GM23338 (cell line): Measurements from ENCODE around the gene MAP2K2. TPM values are rescaled to one million over a fixed set of nuclear protein-coding genes. Genes with fewer than 3 reads are reported as not detected.

Source experiments
- ATAC-seq: fragments of 200-7000 bp; cut with Tn5 transposase; 3 replicates; pipeline ENCODE4 v1.9.1; 2020
- DNase-seq: peaks from one replicate; pipeline ENCODE4 v3.0.0-alpha.2; 2015; ENCODE audit warnings: low spot score
- H2AFZ ChIP-seq: fragments of 200-600 bp; sonication (generic); 2 replicates; pipeline ENCODE4 v1.8.0; 2016; ENCODE audit warnings: antibody characterized with exemption, mild to moderate bottlenecking, moderate library complexity
- H3F3A ChIP-seq: fragments of 200-600 bp; sonication (generic); replicated peaks from 2 replicates; pipeline ENCODE4 v1.8.0; 2017; ENCODE audit warnings: antibody characterized with exemption, mixed run types, low read depth
- H3K27ac ChIP-seq: fragments of 200-600 bp; sonication (generic); 2 replicates; pipeline ENCODE4 v1.6.1; 2016; ENCODE audit warnings: low read depth
- H3K27me3 ChIP-seq: fragments of 200-600 bp; sonication (generic); 2 replicates; pipeline ENCODE4 v1.8.0; 2016; ENCODE audit warnings: mild to moderate bottlenecking, mixed run types, moderate library complexity; ENCODE audit not compliant: insufficient read depth
- H3K36me3 ChIP-seq: fragments of 200-600 bp; sonication (generic); 2 replicates; pipeline ENCODE4 v1.8.0; 2016; ENCODE audit warnings: mild to moderate bottlenecking; ENCODE audit not compliant: insufficient read depth
- H3K4me1 ChIP-seq: fragments of 200-600 bp; sonication (generic); 2 replicates; pipeline ENCODE4 v1.8.0; 2016; ENCODE audit warnings: mild to moderate bottlenecking, moderate library complexity; ENCODE audit not compliant: insufficient read depth
- H3K4me2 ChIP-seq: fragments of 200-600 bp; sonication (generic); 2 replicates; pipeline ENCODE4 v1.7.1; 2017; ENCODE audit warnings: mixed run types
- H3K4me3 ChIP-seq: fragments of 200-600 bp; sonication (generic); 2 replicates; pipeline ENCODE4 v1.6.1; 2016; ENCODE audit warnings: mixed run types
- H3K79me2 ChIP-seq: fragments of 200-600 bp; sonication (generic); replicated peaks from 2 replicates; pipeline ENCODE4 v1.8.0; 2017; ENCODE audit warnings: mild to moderate bottlenecking; ENCODE audit not compliant: insufficient read depth
- H3K9me2 ChIP-seq: fragments of 200-600 bp; sonication (generic); 2 replicates; pipeline ENCODE4 v1.8.0; 2017; ENCODE audit not compliant: insufficient read depth
- H4K20me1 ChIP-seq: fragments of 200-600 bp; sonication (generic); replicated peaks from 2 replicates; pipeline ENCODE4 v1.8.0; 2017; ENCODE audit warnings: mild to moderate bottlenecking; ENCODE audit not compliant: insufficient read depth
- H3K27ac Mint-ChIP-seq: 2 replicates; pipeline ENCODE4 v1.8.0; 2020; ENCODE audit warnings: inconsistent platforms, mild to moderate bottlenecking, moderate library complexity, mixed read lengths
- H3K27me3 Mint-ChIP-seq: 3 replicates; pipeline ENCODE4 v1.8.0; 2022; ENCODE audit warnings: low read depth, mild to moderate bottlenecking, moderate library complexity, mixed read lengths, inconsistent platforms; ENCODE audit not compliant: insufficient read depth, poor library complexity
- H3K36me3 Mint-ChIP-seq: 3 replicates; pipeline ENCODE4 v1.8.0; 2021; ENCODE audit warnings: low read depth, mild to moderate bottlenecking, inconsistent platforms, moderate library complexity, mixed read lengths
- H3K4me1 Mint-ChIP-seq: 3 replicates; pipeline ENCODE4 v1.8.0; 2020; ENCODE audit warnings: mild to moderate bottlenecking, inconsistent platforms, mixed read lengths
- H3K4me3 Mint-ChIP-seq: 3 replicates; pipeline ENCODE4 v1.8.0; 2021; ENCODE audit warnings: moderate library complexity, mild to moderate bottlenecking, inconsistent platforms, mixed read lengths
- H3K9me3 Mint-ChIP-seq: 3 replicates; pipeline ENCODE4 v1.8.0; 2020; ENCODE audit warnings: moderate library complexity, mild to moderate bottlenecking, inconsistent platforms, mixed read lengths
- CREB1 ChIP-seq: fragments of 250-450 bp; sonication (Bioruptor Pico); IDR thresholded peaks from 2 replicates; pipeline ENCODE4 v1.5.0; 2020; ENCODE audit warnings: low read depth, mild to moderate bottlenecking, moderate library complexity
- EZH2 ChIP-seq: fragments of 200-600 bp; sonication (generic); IDR thresholded peaks from one replicate; pipeline ENCODE4 v1.8.0; 2017; ENCODE audit warnings: antibody characterized with exemption, mild to moderate bottlenecking, low read depth; ENCODE audit not compliant: unreplicated experiment
- NANOG ChIP-seq: IDR thresholded peaks from 2 replicates; pipeline ENCODE4 v1.6.1; 2016; ENCODE audit warnings: antibody characterized with exemption, borderline replicate concordance
- POLR2AphosphoS5 ChIP-seq: IDR thresholded peaks from 2 replicates; pipeline ENCODE4 v1.6.1; 2016; ENCODE audit warnings: antibody characterized with exemption, low read depth
- STAT1 ChIP-seq: IDR thresholded peaks from one replicate; pipeline ENCODE4 v1.6.1; 2016; ENCODE audit warnings: antibody characterized with exemption; ENCODE audit not compliant: unreplicated experiment
- ZNF331 ChIP-seq: fragments of 250-450 bp; sonication (Bioruptor Pico); IDR thresholded peaks from 2 replicates; pipeline ENCODE4 v1.5.0; 2020; ENCODE audit warnings: low read depth, mild to moderate bottlenecking, moderate library complexity
- polyA plus RNA-seq: library from polyadenylated mRNA; unstranded; fragments of >200 nt; fragmentation: Nextera tagmentation; extraction: Ambion mirVana; gene quantifications from 2 replicates; pipeline ENCODE4 v1.2.1, GENCODE V29; 2016
- total RNA-seq: library from RNA; depleted of rRNA; stranded (reverse); fragments of >200 nt; shearing (Covaris generic); gene quantifications from 2 replicates; pipeline ENCODE4 v1.2.3, GENCODE V29; 2014
- TF ChIP-seq, protein P1 (sequence below): fragments of 250-450 bp; sonication (Bioruptor Pico); IDR thresholded peaks from 2 replicates; pipeline ENCODE4 v1.5.0; 2020; ENCODE audit warnings: mild to moderate bottlenecking, moderate library complexity

The MAP2K2 gene
- total and polyA plus RNA-seq, 2 experiments from 2014 or later, result 99.7 to 151 TPM

DNA sequence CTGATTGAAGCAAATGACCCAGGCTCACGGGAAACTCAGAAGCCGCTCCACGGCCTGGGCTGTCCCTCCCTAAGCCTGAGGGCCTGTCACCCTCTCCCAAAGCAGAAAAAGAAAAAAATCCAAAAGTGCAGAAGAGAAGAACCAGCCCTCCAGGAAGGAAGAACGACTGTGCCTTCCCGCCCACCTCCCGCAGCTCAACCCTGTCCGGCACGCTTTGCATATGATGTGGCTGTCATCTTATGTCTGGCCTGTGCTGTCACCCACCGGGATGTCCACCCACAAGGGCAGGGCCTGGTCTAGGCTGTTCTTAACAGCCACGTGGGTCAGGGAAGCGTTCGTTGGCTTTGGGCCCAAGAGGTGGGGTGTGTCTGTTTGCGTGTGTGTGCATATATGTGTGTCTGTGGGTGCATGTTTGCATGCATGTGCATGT, 70.9 kb downstream of the MAP2K2 start (continued):
- TF ChIP-seq, protein P1, sequence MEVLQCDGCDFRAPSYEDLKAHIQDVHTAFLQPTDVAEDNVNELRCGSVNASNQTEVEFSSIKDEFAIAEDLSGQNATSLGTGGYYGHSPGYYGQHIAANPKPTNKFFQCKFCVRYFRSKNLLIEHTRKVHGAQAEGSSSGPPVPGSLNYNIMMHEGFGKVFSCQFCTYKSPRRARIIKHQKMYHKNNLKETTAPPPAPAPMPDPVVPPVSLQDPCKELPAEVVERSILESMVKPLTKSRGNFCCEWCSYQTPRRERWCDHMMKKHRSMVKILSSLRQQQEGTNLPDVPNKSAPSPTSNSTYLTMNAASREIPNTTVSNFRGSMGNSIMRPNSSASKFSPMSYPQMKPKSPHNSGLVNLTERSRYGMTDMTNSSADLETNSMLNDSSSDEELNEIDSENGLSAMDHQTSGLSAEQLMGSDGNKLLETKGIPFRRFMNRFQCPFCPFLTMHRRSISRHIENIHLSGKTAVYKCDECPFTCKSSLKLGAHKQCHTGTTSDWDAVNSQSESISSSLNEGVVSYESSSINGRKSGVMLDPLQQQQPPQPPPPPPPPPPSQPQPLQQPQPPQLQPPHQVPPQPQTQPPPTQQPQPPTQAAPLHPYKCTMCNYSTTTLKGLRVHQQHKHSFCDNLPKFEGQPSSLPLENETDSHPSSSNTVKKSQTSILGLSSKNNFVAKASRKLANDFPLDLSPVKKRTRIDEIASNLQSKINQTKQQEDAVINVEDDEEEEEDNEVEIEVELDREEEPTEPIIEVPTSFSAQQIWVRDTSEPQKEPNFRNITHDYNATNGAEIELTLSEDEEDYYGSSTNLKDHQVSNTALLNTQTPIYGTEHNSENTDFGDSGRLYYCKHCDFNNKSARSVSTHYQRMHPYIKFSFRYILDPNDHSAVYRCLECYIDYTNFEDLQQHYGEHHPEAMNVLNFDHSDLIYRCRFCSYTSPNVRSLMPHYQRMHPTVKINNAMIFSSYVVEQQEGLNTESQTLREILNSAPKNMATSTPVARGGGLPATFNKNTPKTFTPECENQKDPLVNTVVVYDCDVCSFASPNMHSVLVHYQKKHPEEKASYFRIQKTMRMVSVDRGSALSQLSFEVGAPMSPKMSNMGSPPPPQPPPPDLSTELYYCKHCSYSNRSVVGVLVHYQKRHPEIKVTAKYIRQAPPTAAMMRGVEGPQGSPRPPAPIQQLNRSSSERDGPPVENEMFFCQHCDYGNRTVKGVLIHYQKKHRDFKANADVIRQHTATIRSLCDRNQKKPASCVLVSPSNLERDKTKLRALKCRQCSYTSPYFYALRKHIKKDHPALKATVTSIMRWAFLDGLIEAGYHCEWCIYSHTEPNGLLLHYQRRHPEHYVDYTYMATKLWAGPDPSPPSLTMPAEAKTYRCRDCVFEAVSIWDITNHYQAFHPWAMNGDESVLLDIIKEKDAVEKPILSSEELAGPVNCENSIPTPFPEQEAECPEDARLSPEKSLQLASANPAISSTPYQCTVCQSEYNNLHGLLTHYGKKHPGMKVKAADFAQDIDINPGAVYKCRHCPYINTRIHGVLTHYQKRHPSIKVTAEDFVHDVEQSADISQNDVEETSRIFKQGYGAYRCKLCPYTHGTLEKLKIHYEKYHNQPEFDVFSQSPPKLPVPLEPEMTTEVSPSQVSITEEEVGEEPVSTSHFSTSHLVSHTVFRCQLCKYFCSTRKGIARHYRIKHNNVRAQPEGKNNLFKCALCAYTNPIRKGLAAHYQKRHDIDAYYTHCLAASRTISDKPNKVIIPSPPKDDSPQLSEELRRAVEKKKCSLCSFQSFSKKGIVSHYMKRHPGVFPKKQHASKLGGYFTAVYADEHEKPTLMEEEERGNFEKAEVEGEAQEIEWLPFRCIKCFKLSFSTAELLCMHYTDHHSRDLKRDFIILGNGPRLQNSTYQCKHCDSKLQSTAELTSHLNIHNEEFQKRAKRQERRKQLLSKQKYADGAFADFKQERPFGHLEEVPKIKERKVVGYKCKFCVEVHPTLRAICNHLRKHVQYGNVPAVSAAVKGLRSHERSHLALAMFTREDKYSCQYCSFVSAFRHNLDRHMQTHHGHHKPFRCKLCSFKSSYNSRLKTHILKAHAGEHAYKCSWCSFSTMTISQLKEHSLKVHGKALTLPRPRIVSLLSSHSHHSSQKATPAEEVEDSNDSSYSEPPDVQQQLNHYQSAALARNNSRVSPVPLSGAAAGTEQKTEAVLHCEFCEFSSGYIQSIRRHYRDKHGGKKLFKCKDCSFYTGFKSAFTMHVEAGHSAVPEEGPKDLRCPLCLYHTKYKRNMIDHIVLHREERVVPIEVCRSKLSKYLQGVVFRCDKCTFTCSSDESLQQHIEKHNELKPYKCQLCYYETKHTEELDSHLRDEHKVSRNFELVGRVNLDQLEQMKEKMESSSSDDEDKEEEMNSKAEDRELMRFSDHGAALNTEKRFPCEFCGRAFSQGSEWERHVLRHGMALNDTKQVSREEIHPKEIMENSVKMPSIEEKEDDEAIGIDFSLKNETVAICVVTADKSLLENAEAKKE (CRISPR knock-in tag), result no peak
- no peak for TF ChIP-seq NANOG

DNA sequence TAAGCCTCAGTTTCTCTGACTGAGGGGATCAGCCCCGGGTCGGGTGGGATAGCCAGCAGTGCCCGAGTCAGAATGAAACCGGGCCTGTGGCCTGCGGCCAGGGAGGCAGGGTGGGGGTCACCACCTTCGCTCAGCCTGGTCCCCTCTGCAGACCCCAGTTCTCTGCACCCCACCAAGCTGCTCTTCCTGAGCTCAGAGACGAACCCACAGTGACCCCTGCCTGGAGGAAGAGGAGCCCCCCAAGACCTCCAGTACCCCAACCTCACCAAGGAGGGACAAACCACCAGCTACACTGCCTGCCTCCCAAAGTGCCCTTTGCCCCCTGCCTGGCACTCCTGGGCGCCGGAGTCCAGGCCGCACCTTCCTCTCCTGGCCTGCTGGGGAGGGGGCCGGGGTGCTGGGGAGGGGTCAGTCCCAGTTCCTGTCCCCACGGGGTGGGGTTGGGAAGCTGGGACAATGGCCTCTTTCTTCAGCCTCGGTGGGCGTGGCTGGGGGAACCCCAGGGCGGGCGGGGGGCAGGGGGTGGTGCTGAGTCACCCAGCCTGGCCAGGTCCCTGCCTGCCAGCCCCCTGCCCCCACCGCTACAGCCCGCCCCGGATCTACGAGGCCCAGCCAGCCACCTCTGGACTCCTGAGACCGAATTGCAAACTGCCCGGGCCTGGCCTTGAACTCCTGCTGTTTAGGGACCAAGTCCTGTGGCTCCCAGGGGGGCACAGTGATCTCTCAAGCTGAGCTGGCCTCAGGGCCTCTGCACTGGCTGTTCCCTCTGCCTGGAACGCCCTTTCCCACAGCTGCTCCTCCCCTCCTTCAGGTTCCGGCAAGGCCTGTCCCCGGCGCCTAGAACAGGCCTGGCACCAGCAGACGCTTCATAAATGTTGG, 71.6 kb downstream of the MAP2K2 start:
- Histone ChIP-seq H3K4me2 (no peak overlapping the region), H4K20me1 (peaks cover 49% of the 10 kb centered on the region), H3K4me3 (no peak overlapping the region), H3K27ac (peak overlapping the region; percentile 50; the same call in 1 of the 2 replicates), H3K79me2 (peaks cover 61% of the 10 kb centered on the region), H3K9me2 (no peaks in the 10 kb centered on the region), H3K4me1 (no peaks in the 10 kb centered on the region), H3F3A (peaks cover 37% of the 10 kb centered on the region), H3K36me3 (no peaks in the 10 kb centered on the region), H2AFZ (no peak overlapping the region), H3K27me3 (no peaks in the 10 kb centered on the region)
- H3K4me3 Mint-ChIP-seq, result no peak overlapping the region
- ATAC-seq (peak; percentile 16; the same call in 1 of the 3 replicates), DNase-seq (no peak)
- peaks cover 10% of the 10 kb centered on the region for H3K4me1 Mint-ChIP-seq
- peaks cover 16% of the 10 kb centered on the region for H3K27me3 Mint-ChIP-seq
- peaks cover 49% of the 10 kb centered on the region for H3K36me3 Mint-ChIP-seq
- H3K27ac Mint-ChIP-seq, result peak overlapping the region; percentile 81; the same call in 1 of the 2 replicates
- H3K9me3 Mint-ChIP-seq, result no peaks in the 10 kb centered on the region; the same call in 1 of the 3 replicates
- TF ChIP-seq STAT1, result no peak
- TF ChIP-seq CREB1 (CRISPR knock-in tag), result no peak
- no peak for TF ChIP-seq EZH2
- TF ChIP-seq ZNF331 (CRISPR knock-in tag), result no peak
- TF ChIP-seq, protein P1 (CRISPR knock-in tag), result no peak
- TF ChIP-seq POLR2AphosphoS5, result no peak
